Renal cortex interstitium (tissue), 11 donors: ENCODE results near the gene NCAPH2. TPM values are rescaled to one million over a fixed set of nuclear protein-coding genes. Genes with fewer than 3 reads are reported as not detected.
"Not testable (repeated sequence)": the region's sequence is repeated elsewhere in the genome, so short reads cannot be mapped to it uniquely, and the experiment has no call there.

ENCODE experiments used
- DNase-seq, 11 donors: peaks; one replicate each; pipeline ENCODE4 v3.0.0-alpha.2; 2013; ENCODE audit warnings: low read depth in 9 of 11, low spot score in 4 of 11; ENCODE audit errors: extremely low read depth in 1 of 11
- polyA plus RNA-seq, 3 donors: library from polyadenylated mRNA; unstranded; fragments of 120-200 nt; gene quantifications; one replicate each; pipeline ENCODE4 v1.2.1, GENCODE V29; 2013; ENCODE audit not compliant: insufficient read length in 3 of 3

Gene NCAPH2
- polyA plus RNA-seq, 3 donors, result 39.6 to 53.9 (median 50.3) TPM

- DNase-seq, result no peak
Measured at GRCh38 chr22:50506611-50507420, 1.2 kb upstream of the NCAPH2 start.

- DNase-seq, result no peak
Measured at GRCh38 chr22:50507421-50507990, 518 bp upstream of the NCAPH2 start, which contains the start of gene LMF2. TSS of gene LMF2 (minus strand) at chr22:50507702. CDS start at chr22:50507675, 27 bp downstream.

- no peak for DNase-seq
Measured at GRCh38 chr22:50508897-50509296, 873 bp downstream of the NCAPH2 start.

- no peak for DNase-seq
Measured at GRCh38 chr22:50513175-50513574, 5.2 kb downstream of the NCAPH2 start.

- no peak for DNase-seq
Measured at GRCh38 chr22:50516068-50516467, 8.0 kb downstream of the NCAPH2 start.

GRCh38 chr22:50516891-50517290 is 8.9 kb downstream of the NCAPH2 start:
- DNase-seq, result no peak

- DNase-seq, result no peak
Measured at GRCh38 chr22:50517495-50518260, 9.7 kb downstream of the NCAPH2 start.

- no peak for DNase-seq
Measured at GRCh38 chr22:50518606-50519005, 10.6 kb downstream of the NCAPH2 start.

GRCh38 chr22:50519151-50519550 is 11.1 kb downstream of the NCAPH2 start:
- DNase-seq, result no peak

- DNase-seq, result not testable (repeated sequence)
Measured at GRCh38 chr22:50520184-50520583, 12.2 kb downstream of the NCAPH2 start.

- no peak for DNase-seq
Measured at GRCh38 chr22:50520826-50521453, 12.9 kb downstream of the NCAPH2 start.

- no peak for DNase-seq
Measured at GRCh38 chr22:50521710-50522109, 13.7 kb downstream of the NCAPH2 start.

- DNase-seq, result no peak
Measured at GRCh38 chr22:50522208-50522805, 14.3 kb downstream of the NCAPH2 start.

- DNase-seq, result no peak
Measured at GRCh38 chr22:50522806-50523438, 14.9 kb downstream of the NCAPH2 start.

- no peak for DNase-seq
Measured at GRCh38 chr22:50523458-50523805, 15.4 kb downstream of the NCAPH2 start.

- DNase-seq, result no peak
Measured at GRCh38 chr22:50523806-50524675, 16.0 kb downstream of the NCAPH2 start.

- no peak for DNase-seq
Measured at GRCh38 chr22:50524676-50525103, 16.7 kb downstream of the NCAPH2 start.
